ENCODE data around the gene DRP2. TPM values are rescaled to one million over a fixed set of nuclear protein-coding genes. Genes with fewer than 3 reads are reported as not detected.

DRP2 gene
- total and polyA plus RNA-seq, 10 donors, result under 0.01 to 0.17 (median 0.09) TPM; not detected in 5

DNA sequence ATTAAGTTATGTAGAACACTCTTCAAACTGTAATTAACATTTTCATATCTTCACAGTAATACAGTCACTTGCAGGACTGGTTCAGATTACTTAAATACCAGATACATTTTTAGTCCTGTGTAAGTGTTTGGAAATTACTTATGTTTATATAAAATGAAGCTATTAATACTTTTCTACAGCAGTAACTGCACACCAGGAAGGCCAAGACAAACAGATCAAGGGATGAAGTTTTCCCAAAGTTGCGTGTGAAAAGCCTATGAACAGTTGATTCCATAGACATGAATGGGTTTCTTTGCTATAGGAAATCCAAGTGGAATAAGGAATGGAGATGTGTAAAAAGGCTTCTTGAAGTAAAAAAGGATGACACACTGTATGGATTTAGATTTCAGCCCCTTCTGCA, 28.9 kb upstream of the DRP2 start:
- H3K4me3 ChIP-seq, result no peak overlapping the region
- TF ChIP-seq, protein P1, sequence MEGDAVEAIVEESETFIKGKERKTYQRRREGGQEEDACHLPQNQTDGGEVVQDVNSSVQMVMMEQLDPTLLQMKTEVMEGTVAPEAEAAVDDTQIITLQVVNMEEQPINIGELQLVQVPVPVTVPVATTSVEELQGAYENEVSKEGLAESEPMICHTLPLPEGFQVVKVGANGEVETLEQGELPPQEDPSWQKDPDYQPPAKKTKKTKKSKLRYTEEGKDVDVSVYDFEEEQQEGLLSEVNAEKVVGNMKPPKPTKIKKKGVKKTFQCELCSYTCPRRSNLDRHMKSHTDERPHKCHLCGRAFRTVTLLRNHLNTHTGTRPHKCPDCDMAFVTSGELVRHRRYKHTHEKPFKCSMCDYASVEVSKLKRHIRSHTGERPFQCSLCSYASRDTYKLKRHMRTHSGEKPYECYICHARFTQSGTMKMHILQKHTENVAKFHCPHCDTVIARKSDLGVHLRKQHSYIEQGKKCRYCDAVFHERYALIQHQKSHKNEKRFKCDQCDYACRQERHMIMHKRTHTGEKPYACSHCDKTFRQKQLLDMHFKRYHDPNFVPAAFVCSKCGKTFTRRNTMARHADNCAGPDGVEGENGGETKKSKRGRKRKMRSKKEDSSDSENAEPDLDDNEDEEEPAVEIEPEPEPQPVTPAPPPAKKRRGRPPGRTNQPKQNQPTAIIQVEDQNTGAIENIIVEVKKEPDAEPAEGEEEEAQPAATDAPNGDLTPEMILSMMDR (IDR thresholded peaks at IDR 0.05 in 8 of 11, conservative IDR thresholded peaks at IDR 0.05 in 3 of 11), result no peak
- TF ChIP-seq POLR2AphosphoS5 (IDR thresholded peaks at IDR 0.05), result no peak
- no peak for TF ChIP-seq POLR2A (IDR thresholded peaks at IDR 0.05)
- H3K4me1 ChIP-seq, result no peaks in the 10 kb centered on the region
- intact Hi-C loops (cut with DNase I; ENCODE audit: low total_unique reads), result no loop called here
- peaks cover 0 to 27% (median 9%) of the 10 kb centered on the region in 7 donors for H3K27me3 ChIP-seq (replicated peaks in 1 of 7)
- no peak for DNase-seq
- WGBS, 5 donors, result 86 to 97% (median 90%) methylated on average over 1 of the region's 1 CpG
- H3K9me3 ChIP-seq, result no peaks in the 10 kb centered on the region
- H3K36me3 ChIP-seq, result no peaks in the 10 kb centered on the region
- no peak overlapping the region for H3K27ac ChIP-seq

DNA sequence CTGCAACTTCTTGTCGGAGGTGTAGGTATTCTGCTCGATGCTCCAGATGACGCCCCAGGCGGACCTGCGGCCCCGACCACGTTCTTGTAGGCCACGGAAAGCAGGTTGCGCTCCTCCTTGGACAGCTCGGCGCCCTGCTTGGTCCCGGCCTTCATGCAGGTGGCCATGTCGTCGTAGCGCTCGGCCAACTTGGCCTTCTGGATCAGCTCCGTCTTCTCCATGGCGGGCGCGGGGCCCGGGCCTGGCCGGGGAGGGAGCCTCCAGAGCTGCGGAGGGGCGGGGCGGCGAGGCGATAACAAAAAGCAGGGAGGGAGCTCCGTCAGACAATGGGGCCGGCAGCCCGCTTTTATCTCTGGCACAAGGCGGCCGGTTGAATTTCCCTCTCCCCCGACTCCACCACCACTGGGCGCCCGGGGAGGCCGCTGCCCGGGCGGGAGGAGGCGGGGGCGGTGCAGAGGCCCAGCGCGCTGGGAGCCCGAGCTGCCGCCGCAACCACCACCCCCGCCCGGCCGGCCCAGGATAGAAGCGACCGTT, 28.3 kb upstream of the DRP2 start:
- Histone ChIP-seq H3K27ac (no peak overlapping the region), H3K27me3 (replicated peaks in 1 of 7) (peaks cover 0 to 27% (median 9%) of the 10 kb centered on the region in 7 donors), H3K4me3 (peak overlapping the region in 2 of 8 donors; percentile 20 to 30), H3K9me3 (no peaks in the 10 kb centered on the region), H3K36me3 (no peaks in the 10 kb centered on the region), H3K4me1 (no peaks in the 10 kb centered on the region)
- TF ChIP-seq POLR2A (IDR thresholded peaks at IDR 0.05) (no peak), POLR2AphosphoS5 (IDR thresholded peaks at IDR 0.05) (no peak)
- TF ChIP-seq, protein P1 (IDR thresholded peaks at IDR 0.05 in 8 of 11, conservative IDR thresholded peaks at IDR 0.05 in 3 of 11), result no peak
- 21 to 52% (median 38%) methylated on average over 21 to 50 of the region's 50 CpGs for WGBS, 5 donors
- no peak for DNase-seq
- intact Hi-C loops (cut with DNase I; ENCODE audit: low total_unique reads), result no loop called here

DNA sequence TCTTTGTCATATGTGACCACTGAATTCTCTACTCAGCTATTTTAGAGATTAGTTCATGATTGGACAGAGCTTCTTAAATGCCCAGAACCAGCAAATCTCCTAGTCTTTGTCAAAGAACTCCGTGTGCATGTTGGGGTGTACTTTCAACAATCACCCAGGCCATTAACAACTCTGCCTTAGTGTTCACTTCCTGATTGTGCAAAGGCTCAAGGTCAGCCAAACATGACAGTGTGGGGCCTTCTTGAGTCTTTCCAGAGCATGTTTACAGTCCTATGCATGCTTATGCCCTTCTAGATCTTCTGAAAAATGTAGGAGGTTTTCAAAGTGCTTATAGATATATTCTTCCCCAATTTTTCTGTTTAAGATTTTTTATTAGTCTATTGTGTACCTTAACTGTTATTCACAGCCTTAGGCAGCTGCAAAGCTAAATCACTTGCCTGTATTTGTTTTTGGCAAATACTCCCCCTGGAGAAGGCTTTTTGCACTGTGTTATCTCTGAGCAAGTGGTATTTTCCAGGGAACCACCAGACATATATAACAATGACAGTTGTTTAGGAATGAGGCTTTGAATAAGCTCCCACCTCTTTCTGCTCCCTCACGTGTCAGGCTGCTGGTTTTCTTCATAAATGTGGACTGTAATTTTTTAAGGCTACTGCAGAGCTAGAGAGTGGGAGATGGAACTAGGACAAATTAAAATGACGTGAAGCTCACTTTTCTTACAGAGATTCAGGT, 24.0 kb upstream of the DRP2 start:
- no peaks in the 10 kb centered on the region for H3K4me1 ChIP-seq
- no peak overlapping the region for H3K4me3 ChIP-seq
- intact Hi-C loops (cut with DNase I; ENCODE audit: low total_unique reads), result no loop called here
- DNase-seq, result no peak
- no peak overlapping the region for H3K27ac ChIP-seq
- WGBS, 5 donors, result 53 to 88% (median 85%) methylated on average over 3 of the region's 3 CpGs
- TF ChIP-seq POLR2A (IDR thresholded peaks at IDR 0.05) (no peak), POLR2AphosphoS5 (IDR thresholded peaks at IDR 0.05) (no peak)
- TF ChIP-seq, protein P1 (IDR thresholded peaks at IDR 0.05 in 8 of 11, conservative IDR thresholded peaks at IDR 0.05 in 3 of 11), result no peak
- no peaks in the 10 kb centered on the region for H3K9me3 ChIP-seq
- no peaks in the 10 kb centered on the region for H3K36me3 ChIP-seq
- peaks cover 0 to 22% (median 9%) of the 10 kb centered on the region in 7 donors for H3K27me3 ChIP-seq (replicated peaks in 1 of 7)

DNA sequence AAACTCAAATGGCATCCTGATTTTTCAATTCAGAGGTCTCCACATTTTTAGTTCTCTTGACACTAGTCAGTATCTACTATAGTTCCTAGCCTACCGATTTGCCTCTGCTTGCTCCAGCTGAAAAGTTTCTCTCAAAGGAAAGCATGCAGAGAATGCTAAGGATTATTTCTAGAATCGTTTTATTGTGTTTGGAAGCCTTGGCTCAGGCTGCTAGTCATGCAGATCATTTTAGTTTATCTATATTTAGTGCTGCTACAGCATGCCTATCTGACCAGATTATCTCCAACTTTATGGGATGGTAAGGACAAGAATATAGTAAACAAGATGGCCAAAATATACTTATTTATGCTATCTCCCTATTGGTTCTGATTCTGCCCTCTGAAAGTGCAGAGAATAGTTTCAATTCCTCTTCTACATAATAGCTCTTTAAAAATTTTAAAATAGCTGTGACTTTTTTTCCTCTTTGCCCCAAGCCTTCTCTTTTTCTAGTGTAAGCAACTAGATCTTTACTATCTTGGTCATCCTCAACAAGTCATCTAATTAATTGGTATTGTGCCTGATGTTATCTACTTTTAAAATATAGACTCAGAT, 15.7 kb upstream of the DRP2 start:
- intact Hi-C loops (cut with DNase I; ENCODE audit: low total_unique reads), result no loop called here
- Histone ChIP-seq H3K9me3 (no peaks in the 10 kb centered on the region), H3K4me1 (no peaks in the 10 kb centered on the region), H3K27ac (no peak overlapping the region), H3K27me3 (replicated peaks in 1 of 7) (no peaks in the 10 kb centered on the region), H3K4me3 (no peak overlapping the region), H3K36me3 (no peaks in the 10 kb centered on the region)
- TF ChIP-seq POLR2AphosphoS5 (IDR thresholded peaks at IDR 0.05), result no peak
- no peak for TF ChIP-seq POLR2A (IDR thresholded peaks at IDR 0.05)
- TF ChIP-seq, protein P1 (IDR thresholded peaks at IDR 0.05 in 8 of 11, conservative IDR thresholded peaks at IDR 0.05 in 3 of 11), result no peak
- no peak for DNase-seq
- WGBS, 5 donors, result 37 to 70% (median 59%) methylated on average over 2 of the region's 2 CpGs

All from spleen (tissue), 11 donors.